Keratinocyte (primary cell): Measurements from ENCODE around the gene S100A12. TPM values are rescaled to one million over a fixed set of nuclear protein-coding genes. Genes with fewer than 3 reads are reported as not detected.

Source experiments
- DNase-seq: peaks from one replicate; pipeline ENCODE4 v3.0.0-alpha.2; 2011; ENCODE audit warnings: low read depth, missing footprints, low spot score
- FAIRE-seq: peaks from 2 replicates; lab custom pipeline; 2011; peaks lifted over from hg19 to GRCh38; lab: Jason Lieb, UNC
- H2AFZ ChIP-seq: 2 replicates; pipeline ENCODE4 v1.6.0; 2012; ENCODE audit warnings: low read length, control low read depth, inconsistent platforms; ENCODE audit not compliant: control insufficient read depth
- H3K27ac ChIP-seq: 2 replicates; pipeline ENCODE4 v1.5.1; 2011; ENCODE audit warnings: low read length; ENCODE audit not compliant: control insufficient read depth, insufficient read depth
- H3K27me3 ChIP-seq: 3 replicates; pipeline ENCODE4 v1.6.0; 2011; ENCODE audit warnings: low read length; ENCODE audit not compliant: control insufficient read depth, insufficient read depth; ENCODE audit errors: extremely low read depth
- H3K36me3 ChIP-seq, 2 experiments: 2 replicates in 1 of 2; 3 replicates in 1 of 2; pipeline ENCODE4 v1.5.1; 2011; ENCODE audit warnings: low read length in 2 of 2, mild to moderate bottlenecking in 1 of 2; ENCODE audit not compliant: control insufficient read depth in 2 of 2, insufficient read depth in 2 of 2; ENCODE audit errors: extremely low read depth in 1 of 2
- H3K4me1 ChIP-seq: 3 replicates; pipeline ENCODE4 v1.5.1; 2011; ENCODE audit warnings: low read length; ENCODE audit not compliant: control insufficient read depth, insufficient read depth; ENCODE audit errors: extremely low read depth
- H3K4me2 ChIP-seq: 3 replicates; pipeline ENCODE4 v1.6.0; 2011; ENCODE audit warnings: low read depth, low read length; ENCODE audit not compliant: control insufficient read depth, insufficient read depth; ENCODE audit errors: extremely low read depth
- H3K4me3 ChIP-seq, 3 experiments: fragments of 200-600 bp in 1 of 3; sonication (generic) in 1 of 3; 2 replicates in 2 of 3; 3 replicates in 1 of 3; pipeline ENCODE4 v1.5.1; 2011 to 2016; ENCODE audit warnings: low read length in 3 of 3, mild to moderate bottlenecking in 3 of 3, control low read depth in 2 of 3, inconsistent platforms in 1 of 3, low read depth in 1 of 3, mixed read lengths in 1 of 3, mixed run types in 1 of 3, moderate library complexity in 1 of 3; ENCODE audit not compliant: control insufficient read depth in 2 of 3, insufficient read depth in 2 of 3; ENCODE audit errors: extremely low read depth in 1 of 3
- H3K79me2 ChIP-seq: 2 replicates; pipeline ENCODE4 v1.6.0; 2012; ENCODE audit warnings: low read length; ENCODE audit not compliant: control insufficient read depth, insufficient read depth
- H3K9ac ChIP-seq: 3 replicates; pipeline ENCODE4 v1.6.0; 2011; ENCODE audit warnings: low read length; ENCODE audit not compliant: control insufficient read depth, insufficient read depth; ENCODE audit errors: extremely low read depth
- H3K9me1 ChIP-seq: 3 replicates; pipeline ENCODE4 v1.6.0; 2011; ENCODE audit warnings: low read length; ENCODE audit not compliant: control insufficient read depth, insufficient read depth; ENCODE audit errors: extremely low read depth
- H3K9me3 ChIP-seq: 2 replicates; pipeline ENCODE4 v1.5.1; 2012; ENCODE audit warnings: low read depth, low read length; ENCODE audit not compliant: control insufficient read depth
- H4K20me1 ChIP-seq: 3 replicates; pipeline ENCODE4 v1.6.0; 2011; ENCODE audit warnings: low read length; ENCODE audit not compliant: control insufficient read depth, insufficient read depth; ENCODE audit errors: extremely low read depth
- EZH2 ChIP-seq: IDR thresholded peaks from one replicate; pipeline ENCODE4 v1.6.1; 2012; ENCODE audit warnings: inconsistent platforms, mild to moderate bottlenecking, low read length, moderate library complexity
- dilution Hi-C: fragments of 300-500 bp; cut with MboI; formaldehyde crosslinking; loops from one replicate; pipeline ENCODE4 v1.7.0; 2020; ENCODE audit warnings: low sequenced_read_pairs; ENCODE audit not compliant: extremely low pct_ligation_motif_present
- polyA plus RNA-seq, 5 experiments: library from polyadenylated mRNA; depleted of rRNA in 3 of 5; stranded (reverse) in 3 of 5; stranded (forward) in 1 of 5; unstranded in 1 of 5; fragments of >200 nt; gene quantifications; 1 replicate in 1 of 5; 2 replicates in 3 of 5; 3 replicates in 1 of 5; pipeline versions ENCODE4 v1.2.1 to v1.2.3, GENCODE V29; 2011 to 2012; ENCODE audit warnings: missing spikeins in 2 of 5, low read depth in 1 of 5, low replicate concordance in 1 of 5
- TF ChIP-seq, protein P1 (sequence below), 3 experiments: IDR thresholded peaks in 1 of 3; conservative IDR thresholded peaks in 1 of 3; optimal IDR thresholded peaks in 1 of 3; 2 replicates in 2 of 3; 3 replicates in 1 of 3; pipeline versions ENCODE3 to v1.5.1; 2011; ENCODE audit warnings: low read length in 3 of 3, mild to moderate bottlenecking in 3 of 3, moderate library complexity in 2 of 3, control low read depth in 1 of 3, inconsistent platforms in 1 of 3; ENCODE audit not compliant: insufficient read depth in 2 of 3; ENCODE audit errors: extremely low read depth in 1 of 3

The S100A12 gene
- polyA plus RNA-seq, 1 donor (not counting 4 experiments of a cell fraction or from before 2014, with no cell fraction given), result 1.5 TPM

DNA sequence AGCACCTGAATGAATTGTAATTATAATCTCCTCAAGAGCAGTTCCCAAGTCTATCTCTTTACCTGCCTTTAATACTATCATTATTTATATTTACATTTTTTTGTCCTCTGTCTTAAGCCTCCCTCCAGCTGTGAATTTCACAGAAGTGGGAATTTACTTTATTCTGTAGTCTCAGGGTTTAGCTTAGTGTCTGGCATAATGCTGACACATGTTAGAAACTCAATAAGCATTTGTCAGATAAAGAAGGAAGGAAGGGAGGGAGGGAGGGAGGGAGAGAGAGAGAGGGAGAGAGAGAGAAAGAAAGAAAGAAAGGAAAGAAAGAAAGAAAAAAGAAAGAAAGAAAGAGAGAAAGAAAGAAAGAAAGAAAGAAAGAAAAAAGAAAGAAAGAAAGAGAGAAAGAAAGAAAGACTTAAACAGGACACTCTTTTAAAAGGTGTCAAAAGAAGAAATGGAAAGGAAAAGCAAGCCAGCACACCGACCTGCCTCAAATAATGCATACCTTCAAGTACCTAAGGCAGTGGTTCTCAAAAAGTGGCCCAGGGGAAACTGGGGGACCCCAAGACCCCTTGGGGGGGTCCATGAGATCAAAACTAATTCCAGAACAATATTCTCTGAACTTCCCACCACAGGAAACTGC lies 25.0 kb downstream of the S100A12 start:
- H3K27ac ChIP-seq, result no peak overlapping the region
- no peaks in the 10 kb centered on the region for H4K20me1 ChIP-seq
- no peak overlapping the region for H3K4me2 ChIP-seq
- H3K9me1 ChIP-seq, result no peaks in the 10 kb centered on the region
- FAIRE-seq (no peak), DNase-seq (no peak)
- no peak overlapping the region for H2AFZ ChIP-seq
- peaks cover 3% of the 10 kb centered on the region for H3K27me3 ChIP-seq
- no peaks in the 10 kb centered on the region for H3K36me3 ChIP-seq
- H3K4me3 ChIP-seq, result no peak overlapping the region
- dilution Hi-C loops, result loop anchor here (10.0 kb wide), 2 partner anchors 54 to 154 kb away; no protein-coding TSS in a partner anchor
- H3K79me2 ChIP-seq, result no peaks in the 10 kb centered on the region
- H3K4me1 ChIP-seq, result peaks cover 9% of the 10 kb centered on the region
- H3K9ac ChIP-seq, result no peak overlapping the region
- TF ChIP-seq EZH2, result no peak
- TF ChIP-seq, protein P1, sequence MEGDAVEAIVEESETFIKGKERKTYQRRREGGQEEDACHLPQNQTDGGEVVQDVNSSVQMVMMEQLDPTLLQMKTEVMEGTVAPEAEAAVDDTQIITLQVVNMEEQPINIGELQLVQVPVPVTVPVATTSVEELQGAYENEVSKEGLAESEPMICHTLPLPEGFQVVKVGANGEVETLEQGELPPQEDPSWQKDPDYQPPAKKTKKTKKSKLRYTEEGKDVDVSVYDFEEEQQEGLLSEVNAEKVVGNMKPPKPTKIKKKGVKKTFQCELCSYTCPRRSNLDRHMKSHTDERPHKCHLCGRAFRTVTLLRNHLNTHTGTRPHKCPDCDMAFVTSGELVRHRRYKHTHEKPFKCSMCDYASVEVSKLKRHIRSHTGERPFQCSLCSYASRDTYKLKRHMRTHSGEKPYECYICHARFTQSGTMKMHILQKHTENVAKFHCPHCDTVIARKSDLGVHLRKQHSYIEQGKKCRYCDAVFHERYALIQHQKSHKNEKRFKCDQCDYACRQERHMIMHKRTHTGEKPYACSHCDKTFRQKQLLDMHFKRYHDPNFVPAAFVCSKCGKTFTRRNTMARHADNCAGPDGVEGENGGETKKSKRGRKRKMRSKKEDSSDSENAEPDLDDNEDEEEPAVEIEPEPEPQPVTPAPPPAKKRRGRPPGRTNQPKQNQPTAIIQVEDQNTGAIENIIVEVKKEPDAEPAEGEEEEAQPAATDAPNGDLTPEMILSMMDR (optimal IDR thresholded peaks at IDR 0.05 in 1 of 3, IDR thresholded peaks at IDR 0.05 in 1 of 3, conservative IDR thresholded peaks at IDR 0.05 in 1 of 3; ENCODE audit: extremely low read depth in 1 of 3, insufficient read depth in 2 of 3, low read length in 3 of 3), result no peak
- no peaks in the 10 kb centered on the region for H3K9me3 ChIP-seq

DNA sequence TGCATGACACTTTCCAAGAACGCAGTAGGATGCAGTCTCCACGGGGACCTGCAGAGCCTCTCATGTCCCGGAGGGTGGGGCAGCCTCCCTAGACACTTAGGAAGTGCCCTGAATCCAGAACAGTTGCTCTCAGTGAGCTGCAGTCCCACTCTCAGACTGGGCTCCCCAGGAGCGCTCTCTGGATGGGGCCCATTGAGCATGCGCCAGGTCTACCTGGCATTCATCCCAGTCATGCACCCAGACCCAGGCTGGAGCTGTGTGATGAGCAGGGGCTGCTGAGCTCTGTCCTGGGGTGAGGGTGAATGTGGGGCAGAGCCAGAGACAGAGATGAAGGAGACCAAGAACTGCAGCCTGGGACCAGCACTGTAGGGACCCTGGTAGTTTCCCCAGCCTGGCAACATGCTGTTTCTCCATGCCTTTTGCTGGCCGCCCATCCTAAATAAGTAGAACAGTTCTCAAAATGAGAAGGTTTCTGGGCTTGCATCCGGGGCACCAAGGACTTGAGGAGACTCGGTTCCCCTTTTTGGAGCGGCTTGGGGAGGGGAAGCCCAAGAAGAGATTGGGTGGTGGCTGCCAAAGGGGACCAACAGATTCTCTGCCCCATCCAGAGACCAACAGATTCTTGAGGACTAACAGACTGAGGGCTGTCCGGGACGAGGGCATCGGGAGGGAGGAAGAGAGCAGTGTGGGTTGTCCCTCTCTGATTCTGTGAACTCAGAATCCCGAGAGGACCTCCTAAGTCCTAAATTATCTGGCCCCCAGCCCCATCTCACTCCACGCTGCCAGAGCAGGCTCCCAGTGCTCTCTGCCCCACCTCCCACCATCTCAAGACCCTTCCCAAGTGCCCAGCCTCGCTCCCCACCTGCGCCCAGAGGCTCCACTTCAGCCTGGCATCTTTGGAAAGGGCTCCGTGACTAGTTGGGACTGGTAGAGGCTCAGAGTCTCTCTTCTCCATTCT lies 25.8 kb downstream of the S100A12 start:
- H3K27me3 ChIP-seq, result peaks cover 3% of the 10 kb centered on the region
- no peaks in the 10 kb centered on the region for H4K20me1 ChIP-seq
- H3K4me2 ChIP-seq, result no peak overlapping the region
- H3K9me3 ChIP-seq, result no peaks in the 10 kb centered on the region
- H3K9ac ChIP-seq, result no peak overlapping the region
- peaks cover 9% of the 10 kb centered on the region for H3K4me1 ChIP-seq
- H3K79me2 ChIP-seq, result no peaks in the 10 kb centered on the region
- H3K36me3 ChIP-seq, result no peaks in the 10 kb centered on the region
- no peaks in the 10 kb centered on the region for H3K9me1 ChIP-seq
- FAIRE-seq (no peak), DNase-seq (no peak)
- TF ChIP-seq, protein P1 (optimal IDR thresholded peaks at IDR 0.05 in 1 of 3, IDR thresholded peaks at IDR 0.05 in 1 of 3, conservative IDR thresholded peaks at IDR 0.05 in 1 of 3; ENCODE audit: extremely low read depth in 1 of 3, insufficient read depth in 2 of 3, low read length in 3 of 3), result no peak
- no peak for TF ChIP-seq EZH2
- dilution Hi-C loops, result loop anchor here (10.0 kb wide), 2 partner anchors 55 to 155 kb away; no protein-coding TSS in a partner anchor
- H3K27ac ChIP-seq, result no peak overlapping the region
- H3K4me3 ChIP-seq, result no peak overlapping the region
- H2AFZ ChIP-seq, result no peak overlapping the region
